Thyroid gland (tissue), 4 donors: ENCODE measurements around the gene CROCC2. TPM values are rescaled to one million over a fixed set of nuclear protein-coding genes. Genes with fewer than 3 reads are reported as not detected.

Experiments used
- DNase-seq, 2 donors: peaks; one replicate each; pipeline ENCODE4 v3.0.0-alpha.2; 2019
- H3K27ac ChIP-seq, 3 donors: fragments of 200-600 bp; sonication (generic); 1 replicate in 2 of 3; 2 replicates in 1 of 3; pipeline ENCODE4 v1.5.1; 2016 to 2019; ENCODE audit warnings: mild to moderate bottlenecking in 1 of 3, moderate library complexity in 1 of 3
- H3K27me3 ChIP-seq: fragments of 200-600 bp; sonication (generic); one replicate; pipeline ENCODE4 v1.5.1; 2019
- H3K36me3 ChIP-seq, 2 donors: fragments of 200-600 bp; sonication (generic); one replicate each; pipeline ENCODE4 v1.5.1; 2016 to 2019
- H3K4me1 ChIP-seq, 2 donors: fragments of 200-600 bp; sonication (generic); one replicate each; pipeline ENCODE4 v1.5.1; 2017 to 2019
- H3K4me3 ChIP-seq, 3 donors: fragments of 200-600 bp; sonication (generic); replicated peaks in 1 of 3; 1 replicate in 2 of 3; 2 replicates in 1 of 3; pipeline ENCODE4 v1.5.1; 2016; ENCODE audit warnings: mild to moderate bottlenecking in 1 of 3
- H3K9me3 ChIP-seq: fragments of 200-600 bp; sonication (generic); one replicate; pipeline ENCODE4 v1.5.1; 2017
- POLR2A ChIP-seq, 2 donors: fragments of 450-650 bp; IDR thresholded peaks; one replicate each; pipeline ENCODE4 v1.6.1; 2017; ENCODE audit warnings: antibody characterized with exemption in 2 of 2, mild to moderate bottlenecking in 2 of 2, moderate library complexity in 1 of 2
- WGBS, 2 donors: methylation state at CpG; one replicate each; pipeline ENCODE4 v1.1.5; 2017; 5-methylcytosine and 5-hydroxymethylcytosine counted together
- intact Hi-C: fragments of 100-400 bp; cut with DNase I; formaldehyde crosslinking; loops from one replicate; pipeline ENCODE4 v1.15.1; 2023
- total RNA-seq, 4 donors: library from RNA; depleted of rRNA; stranded (reverse); fragments of >200 nt; gene quantifications; one replicate each; pipeline ENCODE4 v1.2.3, GENCODE V29; 2016
- TF ChIP-seq, protein P1 (sequence below), 6 experiments: fragments of 200-600 bp in 3 of 6; fragments of 450-650 bp in 3 of 6; sonication (generic) in 3 of 6; IDR thresholded peaks; one replicate each; pipeline ENCODE4 v1.5.1; 2016 to 2019; ENCODE audit warnings: antibody characterized with exemption in 6 of 6, mild to moderate bottlenecking in 2 of 6, inconsistent platforms in 1 of 6, moderate library complexity in 1 of 6

Gene CROCC2
- total RNA-seq, 4 donors from 2014 or later: not detected

DNA sequence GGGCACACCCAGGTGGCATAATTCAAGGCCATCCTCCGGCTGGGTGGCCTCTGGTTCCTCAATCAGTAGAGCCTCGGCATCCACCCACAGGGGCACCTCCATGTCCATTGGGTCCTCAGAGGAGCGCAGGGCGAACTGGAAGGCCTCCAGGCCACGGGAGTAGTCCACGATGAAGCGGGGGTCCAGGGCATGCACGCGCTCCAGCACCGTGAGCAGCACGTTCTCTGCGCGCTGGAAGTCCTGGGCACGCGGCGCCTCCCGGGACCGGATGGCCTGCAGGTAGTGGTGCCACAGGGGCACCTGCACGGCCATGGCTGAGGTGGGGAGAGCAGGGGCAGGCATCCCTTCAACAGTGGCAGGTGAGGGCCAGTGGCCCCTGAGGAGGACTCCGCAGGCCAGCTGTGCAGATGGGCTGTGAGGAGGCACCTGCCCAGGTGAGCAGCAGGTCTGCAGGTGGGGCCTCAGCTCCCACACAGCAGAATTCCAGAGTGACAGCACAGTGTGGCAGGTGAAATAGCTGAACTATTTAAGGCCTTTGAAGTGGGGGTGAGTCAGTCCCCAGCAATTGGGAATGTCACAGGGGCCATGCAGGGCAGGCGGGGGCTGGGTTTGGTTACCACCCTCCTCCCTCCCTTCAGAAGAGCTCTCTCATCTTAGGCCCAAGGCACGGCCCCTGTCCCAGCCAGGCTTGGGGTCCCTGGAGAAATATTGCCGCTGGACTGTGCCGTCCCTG is 10.3 kb upstream of the CROCC2 start, which contains the start of gene MAB21L4:
Gene MAB21L4 (minus strand): TSS at position 501 of the 733 bp plus-strand sequence. CDS start 159 bp downstream, at position 342.
- Histone ChIP-seq H3K36me3 (no peaks in the 10 kb centered on the region), H3K9me3 (no peaks in the 10 kb centered on the region), H3K27me3 (no peaks in the 10 kb centered on the region), H3K4me3 (no peak within 1 kb of the TSS), H3K27ac (no peak within 1 kb of the TSS), H3K4me1 (peaks cover 0 to 20% of the 10 kb centered on the region in 2 donors)
- DNase-seq: no peak
- intact Hi-C loops: no loop called here
- TF ChIP-seq POLR2A (IDR thresholded peaks at IDR 0.05): no peak
- TF ChIP-seq, protein P1, sequence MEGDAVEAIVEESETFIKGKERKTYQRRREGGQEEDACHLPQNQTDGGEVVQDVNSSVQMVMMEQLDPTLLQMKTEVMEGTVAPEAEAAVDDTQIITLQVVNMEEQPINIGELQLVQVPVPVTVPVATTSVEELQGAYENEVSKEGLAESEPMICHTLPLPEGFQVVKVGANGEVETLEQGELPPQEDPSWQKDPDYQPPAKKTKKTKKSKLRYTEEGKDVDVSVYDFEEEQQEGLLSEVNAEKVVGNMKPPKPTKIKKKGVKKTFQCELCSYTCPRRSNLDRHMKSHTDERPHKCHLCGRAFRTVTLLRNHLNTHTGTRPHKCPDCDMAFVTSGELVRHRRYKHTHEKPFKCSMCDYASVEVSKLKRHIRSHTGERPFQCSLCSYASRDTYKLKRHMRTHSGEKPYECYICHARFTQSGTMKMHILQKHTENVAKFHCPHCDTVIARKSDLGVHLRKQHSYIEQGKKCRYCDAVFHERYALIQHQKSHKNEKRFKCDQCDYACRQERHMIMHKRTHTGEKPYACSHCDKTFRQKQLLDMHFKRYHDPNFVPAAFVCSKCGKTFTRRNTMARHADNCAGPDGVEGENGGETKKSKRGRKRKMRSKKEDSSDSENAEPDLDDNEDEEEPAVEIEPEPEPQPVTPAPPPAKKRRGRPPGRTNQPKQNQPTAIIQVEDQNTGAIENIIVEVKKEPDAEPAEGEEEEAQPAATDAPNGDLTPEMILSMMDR (IDR thresholded peaks at IDR 0.05): no peak
- WGBS, 2 donors: 75 to 85% methylated on average over 4 to 21 of the region's 24 CpGs

DNA sequence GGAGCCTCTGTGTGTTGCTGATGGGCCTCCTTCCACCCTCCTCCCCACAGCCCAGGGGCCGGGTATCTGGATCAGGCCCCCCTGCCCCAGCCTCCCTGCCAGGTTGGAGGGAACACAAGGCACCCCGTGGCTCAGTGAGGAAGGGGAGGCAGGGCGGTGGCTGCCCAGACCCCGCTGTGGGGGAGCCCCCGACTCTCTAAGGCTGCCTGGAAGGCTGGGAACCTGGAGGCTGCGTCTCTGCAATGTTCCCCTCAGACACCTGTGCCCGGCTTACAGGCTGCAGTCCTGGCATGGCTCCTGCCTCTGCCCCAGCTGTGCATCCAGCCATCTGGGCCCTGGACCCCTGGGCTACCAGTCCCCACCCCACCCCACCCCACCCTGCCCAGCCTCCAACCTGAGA is 9.7 kb upstream of the CROCC2 start:
- TF ChIP-seq, protein P1 (IDR thresholded peaks at IDR 0.05): no peak
- no peak for TF ChIP-seq POLR2A (IDR thresholded peaks at IDR 0.05)
- WGBS, 2 donors: 54 to 67% methylated on average over 1 to 2 of the region's 7 CpGs
- no peak for DNase-seq

DNA sequence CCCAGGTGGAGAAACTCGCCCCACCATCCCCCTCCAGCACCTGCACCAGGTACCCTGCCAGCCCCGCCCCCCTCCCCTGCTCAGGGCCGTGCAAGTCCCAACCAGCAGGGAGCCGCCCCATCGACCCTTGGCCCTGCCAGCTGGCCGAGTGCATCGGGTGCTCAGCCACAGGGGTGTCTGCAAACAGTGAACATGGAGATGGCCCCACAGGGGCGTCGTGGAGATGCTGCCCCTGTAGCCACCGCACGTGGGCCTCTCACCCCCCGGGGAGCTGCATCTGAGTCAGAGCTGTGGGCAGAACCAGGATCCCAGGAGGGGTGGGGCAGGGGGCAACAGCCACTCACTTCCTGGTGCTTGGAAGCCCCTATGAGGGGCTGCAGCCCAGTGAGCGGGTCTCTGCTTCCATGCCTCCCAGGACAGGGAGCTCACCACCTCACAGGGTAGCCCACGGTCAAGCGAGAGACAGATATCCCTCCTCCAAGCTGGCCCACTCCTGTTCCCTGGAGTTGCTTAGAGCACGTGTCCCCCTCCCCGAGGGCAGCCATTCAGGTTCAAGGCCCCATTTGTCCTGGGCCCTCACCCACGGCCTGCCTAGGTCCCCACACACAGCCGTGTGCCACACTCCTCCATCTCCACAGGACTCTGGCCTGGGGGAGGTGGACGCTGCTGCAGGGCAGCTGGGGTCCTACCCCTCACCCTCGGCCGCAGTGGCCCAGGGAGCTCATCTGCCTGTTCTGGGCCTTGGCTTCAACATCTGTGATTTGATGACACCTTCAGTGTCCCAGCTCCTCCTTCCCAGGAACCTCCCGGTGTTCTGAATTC is 9.1 kb upstream of the CROCC2 start:
- H3K9me3 ChIP-seq: no peaks in the 10 kb centered on the region
- peak; percentile 22 to 63 for DNase-seq
- no peaks in the 10 kb centered on the region for H3K36me3 ChIP-seq
- no peak overlapping the region for H3K4me3 ChIP-seq
- H3K27ac ChIP-seq: no peak overlapping the region
- 53 to 84% methylated on average over 8 to 20 of the region's 23 CpGs for WGBS, 2 donors
- intact Hi-C loops: no loop called here
- peaks cover 0 to 20% of the 10 kb centered on the region in 2 donors for H3K4me1 ChIP-seq
- TF ChIP-seq POLR2A (IDR thresholded peaks at IDR 0.05): no peak
- TF ChIP-seq, protein P1 (IDR thresholded peaks at IDR 0.05): no peak
- H3K27me3 ChIP-seq: no peaks in the 10 kb centered on the region

More for the DNA sequence above, 9.7 kb upstream of the CROCC2 start:
- Histone ChIP-seq H3K4me3 (no peak overlapping the region), H3K27me3 (no peaks in the 10 kb centered on the region), H3K27ac (no peak overlapping the region), H3K4me1 (peaks cover 0 to 20% of the 10 kb centered on the region in 2 donors), H3K36me3 (no peaks in the 10 kb centered on the region), H3K9me3 (no peaks in the 10 kb centered on the region)
- intact Hi-C loops: no loop called here

DNA sequence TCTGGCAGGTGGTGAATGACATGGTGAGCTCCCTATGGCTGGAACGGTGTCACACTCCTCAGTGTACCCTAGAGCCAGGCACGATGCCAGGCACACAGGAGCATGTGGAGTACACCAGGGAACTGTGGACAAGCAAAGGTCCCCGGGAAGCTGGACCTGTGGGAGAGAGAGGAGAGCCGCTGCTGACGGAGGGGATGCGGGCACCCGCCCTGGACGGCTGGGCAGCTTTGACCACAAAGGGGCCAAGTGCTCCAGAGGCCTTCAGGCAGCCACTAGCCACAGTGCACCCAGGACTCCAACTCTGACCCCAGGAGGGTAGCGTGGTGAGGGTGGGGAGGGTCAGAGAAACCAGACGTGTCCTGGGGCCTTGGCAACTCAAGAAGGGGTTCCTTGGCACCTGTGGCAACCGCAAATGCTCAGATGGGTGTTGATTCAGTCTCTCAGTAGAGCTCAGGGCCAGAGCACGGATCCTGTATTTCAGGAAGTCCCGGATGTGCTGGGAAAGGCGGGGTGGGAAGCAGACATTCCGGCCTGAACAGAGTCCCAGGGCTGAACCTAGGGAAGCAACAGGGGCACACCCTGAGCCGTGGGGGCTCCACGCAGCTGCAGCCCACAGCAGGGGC is 7.9 kb upstream of the CROCC2 start:
- Histone ChIP-seq H3K27ac (no peak overlapping the region), H3K4me3 (no peak overlapping the region), H3K4me1 (peaks cover 0 to 20% of the 10 kb centered on the region in 2 donors), H3K27me3 (no peaks in the 10 kb centered on the region), H3K36me3 (no peaks in the 10 kb centered on the region), H3K9me3 (no peaks in the 10 kb centered on the region)
- DNase-seq: peak; percentile 20 to 33
- intact Hi-C loops: no loop called here
- TF ChIP-seq, protein P1 (IDR thresholded peaks at IDR 0.05): no peak
- TF ChIP-seq POLR2A (IDR thresholded peaks at IDR 0.05): no peak
- WGBS, 2 donors: 82 to 86% methylated on average over 11 to 12 of the region's 17 CpGs
